Measurements from ENCODE around the gene CNOT1.

The CNOT1 gene

DNA sequence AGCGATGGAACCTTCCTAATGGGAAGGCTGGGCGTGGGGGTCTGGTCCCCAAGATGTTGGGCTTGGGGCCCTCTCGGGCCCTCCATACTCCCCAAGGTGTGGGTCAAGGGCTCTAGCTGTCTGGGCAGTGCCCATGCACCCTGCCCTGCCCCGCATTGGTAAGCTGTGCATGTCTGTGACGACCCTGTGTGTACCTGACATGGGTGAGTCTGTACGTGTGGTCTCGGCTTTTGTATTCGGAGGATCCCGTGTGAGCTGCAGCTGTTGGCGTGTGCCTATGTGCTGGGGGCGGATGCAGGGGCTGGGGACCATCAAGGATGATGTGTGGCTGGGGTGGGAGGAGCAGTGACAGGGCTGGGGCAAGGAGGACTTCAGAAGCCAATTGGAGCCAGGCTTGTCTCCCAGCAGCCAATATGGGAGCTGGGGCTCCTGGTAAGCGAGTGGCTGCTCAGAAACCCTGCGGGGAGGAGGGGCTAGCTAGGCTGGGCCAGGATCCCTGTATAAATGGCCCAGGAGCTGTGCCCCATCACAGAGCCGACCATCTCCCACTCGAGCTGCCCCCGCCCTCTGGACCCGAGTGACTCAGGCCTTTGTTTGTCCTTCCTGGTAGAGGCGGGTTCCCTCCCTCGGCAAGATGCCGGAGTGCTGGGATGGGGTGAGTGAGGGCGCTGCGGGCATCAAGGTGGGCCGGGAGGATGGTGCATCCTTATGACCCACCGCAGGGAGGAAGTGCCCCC, 129.8 kb downstream of the CNOT1 start, which contains the start of gene NDRG4:
Gene NDRG4, plus strand, starts transcription at position 529 of the 737 bp plus-strand sequence. Its CDS starts 106 bp downstream, at position 635.
- TF ChIP-seq, protein P1, sequence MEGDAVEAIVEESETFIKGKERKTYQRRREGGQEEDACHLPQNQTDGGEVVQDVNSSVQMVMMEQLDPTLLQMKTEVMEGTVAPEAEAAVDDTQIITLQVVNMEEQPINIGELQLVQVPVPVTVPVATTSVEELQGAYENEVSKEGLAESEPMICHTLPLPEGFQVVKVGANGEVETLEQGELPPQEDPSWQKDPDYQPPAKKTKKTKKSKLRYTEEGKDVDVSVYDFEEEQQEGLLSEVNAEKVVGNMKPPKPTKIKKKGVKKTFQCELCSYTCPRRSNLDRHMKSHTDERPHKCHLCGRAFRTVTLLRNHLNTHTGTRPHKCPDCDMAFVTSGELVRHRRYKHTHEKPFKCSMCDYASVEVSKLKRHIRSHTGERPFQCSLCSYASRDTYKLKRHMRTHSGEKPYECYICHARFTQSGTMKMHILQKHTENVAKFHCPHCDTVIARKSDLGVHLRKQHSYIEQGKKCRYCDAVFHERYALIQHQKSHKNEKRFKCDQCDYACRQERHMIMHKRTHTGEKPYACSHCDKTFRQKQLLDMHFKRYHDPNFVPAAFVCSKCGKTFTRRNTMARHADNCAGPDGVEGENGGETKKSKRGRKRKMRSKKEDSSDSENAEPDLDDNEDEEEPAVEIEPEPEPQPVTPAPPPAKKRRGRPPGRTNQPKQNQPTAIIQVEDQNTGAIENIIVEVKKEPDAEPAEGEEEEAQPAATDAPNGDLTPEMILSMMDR (IDR thresholded peaks at IDR 0.05; ENCODE audit: insufficient read depth, low read depth, low read length, missing control alignments): no peak
- DNase-seq (ENCODE audit: low read depth): peak; percentile 78
- no peak within 1 kb of the TSS for H3K4me3 ChIP-seq (ENCODE audit: low read depth, low read length)

DNA sequence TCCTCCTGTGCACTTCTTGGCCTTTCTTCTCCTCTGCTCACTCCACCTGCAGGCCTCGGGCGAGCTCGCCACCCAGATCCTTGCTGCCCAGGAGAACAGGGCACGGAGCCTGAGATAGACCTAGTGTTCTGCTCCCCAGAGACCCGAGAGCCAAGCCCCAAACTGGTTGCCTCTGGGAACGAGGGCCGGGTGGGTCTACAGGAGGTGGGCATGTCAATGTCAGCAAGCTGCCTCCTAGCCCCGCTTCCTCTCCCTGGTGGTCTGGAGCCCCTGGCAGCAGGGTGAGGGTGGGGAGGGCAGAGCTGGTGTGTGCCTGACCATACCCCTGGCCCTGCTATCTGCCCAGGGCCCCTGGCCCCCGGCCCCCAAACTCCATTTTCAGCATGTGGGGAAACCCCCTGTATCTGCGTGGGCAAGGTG, 130.5 kb downstream of the CNOT1 start:
- DNase-seq (ENCODE audit: low read depth): no peak
- TF ChIP-seq, protein P1 (IDR thresholded peaks at IDR 0.05; ENCODE audit: insufficient read depth, low read depth, low read length, missing control alignments): no peak
- H3K4me3 ChIP-seq (ENCODE audit: low read depth, low read length): no peak overlapping the region

- H3K4me3 ChIP-seq (ENCODE audit: low read depth, low read length): no peak overlapping the region
- TF ChIP-seq, protein P1 (IDR thresholded peaks at IDR 0.05; ENCODE audit: insufficient read depth, low read depth, low read length, missing control alignments): no peak
- DNase-seq (ENCODE audit: low read depth): no peak
These were observed 131.1 kb downstream of the CNOT1 start for GRCh38 chr16:58498341-58499091.

DNA sequence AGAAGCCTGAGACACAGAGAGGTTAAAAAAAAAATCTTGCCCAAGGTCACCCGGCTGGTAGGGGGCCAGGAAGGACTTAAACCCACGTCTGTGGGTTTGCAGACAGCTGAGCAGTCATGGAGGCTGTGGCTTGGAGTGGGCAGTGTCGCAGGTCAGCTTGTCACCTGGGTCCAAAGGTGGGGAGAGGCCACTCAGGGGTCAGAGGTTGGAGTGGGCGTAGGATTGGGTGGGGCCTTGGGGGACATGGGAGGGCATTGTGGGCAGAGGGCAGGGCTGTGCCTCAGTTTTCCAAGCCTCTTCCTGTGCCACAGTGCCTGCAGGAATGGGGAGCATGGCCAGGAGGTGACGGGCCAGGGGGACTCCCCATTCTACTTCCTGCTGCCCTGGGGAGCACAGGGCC, 131.7 kb downstream of the CNOT1 start:
- DNase-seq (ENCODE audit: low read depth): no peak
- TF ChIP-seq, protein P1 (IDR thresholded peaks at IDR 0.05; ENCODE audit: insufficient read depth, low read depth, low read length, missing control alignments): no peak
- no peak overlapping the region for H3K4me3 ChIP-seq (ENCODE audit: low read depth, low read length)

GRCh38 chr16:58497468-58497867, 132.2 kb downstream of the CNOT1 start:
- TF ChIP-seq, protein P1 (IDR thresholded peaks at IDR 0.05; ENCODE audit: insufficient read depth, low read depth, low read length, missing control alignments): no peak
- no peak for DNase-seq (ENCODE audit: low read depth)
- H3K4me3 ChIP-seq (ENCODE audit: low read depth, low read length): no peak overlapping the region

GRCh38 chr16:58495521-58496331, 133.9 kb downstream of the CNOT1 start:
- H3K4me3 ChIP-seq (ENCODE audit: low read depth, low read length): no peak overlapping the region
- TF ChIP-seq, protein P1 (IDR thresholded peaks at IDR 0.05; ENCODE audit: insufficient read depth, low read depth, low read length, missing control alignments): no peak
- no peak for DNase-seq (ENCODE audit: low read depth)

Data from GM12865 (cell line).